ENCODE data around the gene MEDAG.
"Not testable (repeated sequence)": the region's sequence is repeated elsewhere in the genome, so short reads cannot be mapped to it uniquely, and the experiment has no call there.

The MEDAG gene

GRCh38 chr13:30926781-30927180 lies 20.7 kb downstream of the MEDAG start:
- TF ChIP-seq CTCF (IDR thresholded peaks at IDR 0.05; ENCODE audit: borderline replicate concordance, extremely low read depth, low read length, poor library complexity, severe bottlenecking) (no peak), EZH2 (IDR thresholded peaks at IDR 0.05; ENCODE audit: borderline replicate concordance, low read depth, low read length, severe bottlenecking) (no peak)
- Histone ChIP-seq H3K4me3 (ENCODE audit: low read depth in 1 of 2, low read length in 2 of 2) (no peak overlapping the region), H3K27me3 (ENCODE audit: insufficient read depth, low read length, poor library complexity) (peaks cover 39% of the 10 kb centered on the region), H4K20me1 (ENCODE audit: insufficient read depth, low read length) (0 out of 2 replicates have a peak, but pooled peaks cover 3% of the 10 kb centered on the region), H3K9ac (ENCODE audit: low read depth, low read length) (no peak overlapping the region), H3K79me2 (ENCODE audit: insufficient read depth, low read length) (no peaks in the 10 kb centered on the region), H3K36me3 (ENCODE audit: insufficient read depth, low read length) (no peaks in the 10 kb centered on the region), H3K9me3 (ENCODE audit: insufficient read depth, low read length, severe bottlenecking) (no peaks in the 10 kb centered on the region), H3K4me1 (ENCODE audit: insufficient read depth, low read length) (no peaks in the 10 kb centered on the region), H2AFZ (ENCODE audit: low read depth, low read length) (no peak overlapping the region), H3K4me2 (ENCODE audit: insufficient read depth, low read length) (no peak overlapping the region), H3K27ac (ENCODE audit: low read length) (no peak overlapping the region)
- DNase-seq (no peak), ATAC-seq (ENCODE audit: insufficient read depth, low read depth) (no peak)

DNA sequence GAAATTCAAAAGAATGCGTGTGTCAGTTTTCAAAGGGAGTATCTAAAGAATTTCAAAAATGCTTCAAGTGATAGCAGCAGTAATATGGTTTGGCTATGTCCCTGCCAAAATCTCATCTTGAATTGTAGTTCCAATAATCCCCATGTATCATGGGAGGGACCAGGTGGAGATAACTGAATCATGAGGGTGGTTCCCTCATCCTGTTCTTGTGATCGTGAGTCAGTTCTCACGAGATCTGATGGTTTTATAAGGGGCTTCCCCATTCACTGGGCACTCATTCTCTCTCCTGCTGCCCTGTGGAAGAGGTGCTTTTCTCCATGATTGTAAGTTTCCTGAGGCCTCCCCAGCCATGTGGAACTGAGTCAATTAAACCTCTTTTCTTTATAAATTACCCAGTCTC lies 21.1 kb downstream of the MEDAG start:
- H3K79me2 ChIP-seq (ENCODE audit: insufficient read depth, low read length), result not testable (repeated sequence)

GRCh38 chr13:30927595-30927994 lies 21.5 kb downstream of the MEDAG start:
- Histone ChIP-seq H3K27me3 (ENCODE audit: insufficient read depth, low read length, poor library complexity) (peaks cover 37% of the 10 kb centered on the region), H3K4me3 (ENCODE audit: low read depth in 1 of 2, low read length in 2 of 2) (no peak overlapping the region), H3K4me2 (ENCODE audit: insufficient read depth, low read length) (no peak overlapping the region), H3K9me3 (ENCODE audit: insufficient read depth, low read length, severe bottlenecking) (no peaks in the 10 kb centered on the region), H3K27ac (ENCODE audit: low read length) (no peak overlapping the region), H2AFZ (ENCODE audit: low read depth, low read length) (no peak overlapping the region), H3K9ac (ENCODE audit: low read depth, low read length) (no peak overlapping the region), H3K4me1 (ENCODE audit: insufficient read depth, low read length) (no peaks in the 10 kb centered on the region), H3K36me3 (ENCODE audit: insufficient read depth, low read length) (no peaks in the 10 kb centered on the region), H4K20me1 (ENCODE audit: insufficient read depth, low read length) (0 out of 2 replicates have a peak, but pooled peaks cover 3% of the 10 kb centered on the region), H3K79me2 (ENCODE audit: insufficient read depth, low read length) (no peaks in the 10 kb centered on the region)
- TF ChIP-seq CTCF (IDR thresholded peaks at IDR 0.05; ENCODE audit: borderline replicate concordance, extremely low read depth, low read length, poor library complexity, severe bottlenecking), result no peak
- no peak for TF ChIP-seq EZH2 (IDR thresholded peaks at IDR 0.05; ENCODE audit: borderline replicate concordance, low read depth, low read length, severe bottlenecking)
- no peak for ATAC-seq (ENCODE audit: insufficient read depth, low read depth)
- DNase-seq, result no peak

More for the DNA sequence above, 21.1 kb downstream of the MEDAG start:
- not testable (repeated sequence) for H3K36me3 ChIP-seq (ENCODE audit: insufficient read depth, low read length); H3K9me3 ChIP-seq (ENCODE audit: insufficient read depth, low read length, severe bottlenecking); H4K20me1 ChIP-seq (ENCODE audit: insufficient read depth, low read length); H3K27ac ChIP-seq (ENCODE audit: low read length); H2AFZ ChIP-seq (ENCODE audit: low read depth, low read length); H3K4me3 ChIP-seq (ENCODE audit: low read depth in 1 of 2, low read length in 2 of 2); H3K4me1 ChIP-seq (ENCODE audit: insufficient read depth, low read length); ATAC-seq (ENCODE audit: insufficient read depth, low read depth); H3K4me2 ChIP-seq (ENCODE audit: insufficient read depth, low read length); H3K9ac ChIP-seq (ENCODE audit: low read depth, low read length); DNase-seq
- H3K27me3 ChIP-seq (ENCODE audit: insufficient read depth, low read length, poor library complexity), result peaks cover 39% of the 10 kb centered on the region

- Histone ChIP-seq H3K36me3 (ENCODE audit: insufficient read depth, low read length) (no peaks in the 10 kb centered on the region), H3K9me3 (ENCODE audit: insufficient read depth, low read length, severe bottlenecking) (no peaks in the 10 kb centered on the region), H3K79me2 (ENCODE audit: insufficient read depth, low read length) (no peaks in the 10 kb centered on the region), H2AFZ (ENCODE audit: low read depth, low read length) (no peak overlapping the region), H3K27me3 (ENCODE audit: insufficient read depth, low read length, poor library complexity) (peaks cover 30% of the 10 kb centered on the region), H4K20me1 (ENCODE audit: insufficient read depth, low read length) (0 out of 2 replicates have a peak, but pooled peaks cover 3% of the 10 kb centered on the region), H3K9ac (ENCODE audit: low read depth, low read length) (no peak overlapping the region), H3K4me3 (ENCODE audit: low read depth in 1 of 2, low read length in 2 of 2) (no peak overlapping the region), H3K4me2 (ENCODE audit: insufficient read depth, low read length) (no peak overlapping the region), H3K4me1 (ENCODE audit: insufficient read depth, low read length) (no peaks in the 10 kb centered on the region), H3K27ac (ENCODE audit: low read length) (no peak overlapping the region)
- TF ChIP-seq CTCF (IDR thresholded peaks at IDR 0.05; ENCODE audit: borderline replicate concordance, extremely low read depth, low read length, poor library complexity, severe bottlenecking) (no peak), EZH2 (IDR thresholded peaks at IDR 0.05; ENCODE audit: borderline replicate concordance, low read depth, low read length, severe bottlenecking) (no peak)
- DNase-seq (no peak), ATAC-seq (ENCODE audit: insufficient read depth, low read depth) (no peak)
Measured at GRCh38 chr13:30928978-30929377, 22.9 kb downstream of the MEDAG start.
